Measurements from ENCODE around the gene YBEY. TPM values are rescaled to one million over a fixed set of nuclear protein-coding genes. Genes with fewer than 3 reads are reported as not detected.

Gene YBEY
- total RNA-seq, 3 donors from 2014 or later: 15.4 to 22.8 (median 17.3) TPM

- TF ChIP-seq CTCF (IDR thresholded peaks at IDR 0.05) (no peak), POLR2AphosphoS5 (IDR thresholded peaks at IDR 0.05) (no peak), POLR2A (IDR thresholded peaks at IDR 0.05) (no peak)
- no peaks in the 10 kb centered on the region for H3K36me3 ChIP-seq
- H3K27me3 ChIP-seq: no peaks in the 10 kb centered on the region
- intact Hi-C loops (cut with DNase I; ENCODE audit: low total_unique reads): no loop called here
- no peak overlapping the region for H3K27ac ChIP-seq
- DNase-seq (ENCODE audit: low spot score in 2 of 2): no peak
- no peaks in the 10 kb centered on the region for H3K9me3 ChIP-seq
- no peaks in the 10 kb centered on the region for H3K4me1 ChIP-seq
- H3K4me3 ChIP-seq: no peak overlapping the region
Observed at GRCh38 chr21:46340998-46341397, 54.9 kb downstream of the YBEY start.

- no peaks in the 10 kb centered on the region for H3K4me1 ChIP-seq
- H3K4me3 ChIP-seq: no peak overlapping the region
- no peak for DNase-seq (ENCODE audit: low spot score in 2 of 2)
- peaks cover 4% of the 10 kb centered on the region for H3K36me3 ChIP-seq
- no peak for TF ChIP-seq POLR2AphosphoS5 (IDR thresholded peaks at IDR 0.05)
- TF ChIP-seq CTCF (IDR thresholded peaks at IDR 0.05): no peak
- TF ChIP-seq POLR2A (IDR thresholded peaks at IDR 0.05): no peak
- no peaks in the 10 kb centered on the region for H3K27me3 ChIP-seq
- intact Hi-C loops (cut with DNase I; ENCODE audit: low total_unique reads): no loop called here
- H3K9me3 ChIP-seq: no peaks in the 10 kb centered on the region
- H3K27ac ChIP-seq: no peak overlapping the region
Observed at GRCh38 chr21:46344219-46344915, 58.2 kb downstream of the YBEY start.

GRCh38 chr21:46345861-46346260 lies 59.7 kb downstream of the YBEY start:
- intact Hi-C loops (cut with DNase I; ENCODE audit: low total_unique reads): no loop called here
- H3K4me3 ChIP-seq: no peak overlapping the region
- no peak for TF ChIP-seq POLR2AphosphoS5 (IDR thresholded peaks at IDR 0.05)
- TF ChIP-seq POLR2A (IDR thresholded peaks at IDR 0.05): no peak
- TF ChIP-seq CTCF (IDR thresholded peaks at IDR 0.05): no peak

GRCh38 chr21:46346296-46347202 lies 60.4 kb downstream of the YBEY start:
- TF ChIP-seq CTCF (IDR thresholded peaks at IDR 0.05) (no peak), POLR2AphosphoS5 (IDR thresholded peaks at IDR 0.05) (no peak), POLR2A (IDR thresholded peaks at IDR 0.05) (no peak)
- peaks cover 4% of the 10 kb centered on the region for H3K36me3 ChIP-seq
- intact Hi-C loops (cut with DNase I; ENCODE audit: low total_unique reads): no loop called here
- no peaks in the 10 kb centered on the region for H3K9me3 ChIP-seq
- H3K27me3 ChIP-seq: no peaks in the 10 kb centered on the region
- no peak overlapping the region for H3K27ac ChIP-seq
- no peaks in the 10 kb centered on the region for H3K4me1 ChIP-seq
- DNase-seq (ENCODE audit: low spot score in 2 of 2): no peak
- no peak overlapping the region for H3K4me3 ChIP-seq

More at GRCh38 chr21:46345861-46346260, 59.7 kb downstream of the YBEY start:
- no peak for DNase-seq (ENCODE audit: low spot score in 2 of 2)
- peaks cover 4% of the 10 kb centered on the region for H3K36me3 ChIP-seq
- no peaks in the 10 kb centered on the region for H3K27me3 ChIP-seq
- no peaks in the 10 kb centered on the region for H3K4me1 ChIP-seq
- H3K27ac ChIP-seq: no peak overlapping the region
- no peaks in the 10 kb centered on the region for H3K9me3 ChIP-seq

- Histone ChIP-seq H3K36me3 (peaks cover 4% of the 10 kb centered on the region), H3K9me3 (no peaks in the 10 kb centered on the region), H3K27me3 (no peaks in the 10 kb centered on the region), H3K4me1 (no peaks in the 10 kb centered on the region), H3K27ac (no peak overlapping the region), H3K4me3 (no peak overlapping the region)
- no peak for TF ChIP-seq POLR2A (IDR thresholded peaks at IDR 0.05)
- no peak for TF ChIP-seq CTCF (IDR thresholded peaks at IDR 0.05)
- TF ChIP-seq POLR2AphosphoS5 (IDR thresholded peaks at IDR 0.05): no peak
- intact Hi-C loops (cut with DNase I; ENCODE audit: low total_unique reads): no loop called here
- DNase-seq (ENCODE audit: low spot score in 2 of 2): no peak
Observed at GRCh38 chr21:46347203-46347550, 61.0 kb downstream of the YBEY start.

Measured in breast epithelium (tissue), 4 donors.